Sciatic nerve (tissue), 2 donors: Measurements from ENCODE around the gene NGEF. TPM values are rescaled to one million over a fixed set of nuclear protein-coding genes. Genes with fewer than 3 reads are reported as not detected.
A peak's percentile ranks its signal among the peaks of the same experiment; 100 is the strongest.

Source experiments
- ATAC-seq: fragments of 200-7000 bp; cut with Tn5 transposase; one replicate; pipeline ENCODE4 v1.9.1; 2020; ENCODE audit warnings: mild to moderate bottlenecking, moderate library complexity
- DNase-seq: peaks from one replicate; pipeline ENCODE4 v3.0.0-alpha.2; 2020; ENCODE audit warnings: low spot score
- intact Hi-C: fragments of 100-400 bp; cut with DNase I; formaldehyde crosslinking; loops from one replicate; pipeline ENCODE4 v1.14.2; 2022
- total RNA-seq: library from RNA; stranded (reverse); fragmentation: NEBNext Ultra II Directional; extraction: Animal tissue kit (Norgen Biotek cat#: 25700); gene quantifications from one replicate; pipeline ENCODE4 v1.2.1, GENCODE V29; 2021
- donor health status: DM: no; HTN: no; CAD: no.
- donor health status: DM: no; HTN: no; CAD: no.

NGEF gene
- total RNA-seq, 1 donor from 2014 or later: 17.5 TPM

DNA sequence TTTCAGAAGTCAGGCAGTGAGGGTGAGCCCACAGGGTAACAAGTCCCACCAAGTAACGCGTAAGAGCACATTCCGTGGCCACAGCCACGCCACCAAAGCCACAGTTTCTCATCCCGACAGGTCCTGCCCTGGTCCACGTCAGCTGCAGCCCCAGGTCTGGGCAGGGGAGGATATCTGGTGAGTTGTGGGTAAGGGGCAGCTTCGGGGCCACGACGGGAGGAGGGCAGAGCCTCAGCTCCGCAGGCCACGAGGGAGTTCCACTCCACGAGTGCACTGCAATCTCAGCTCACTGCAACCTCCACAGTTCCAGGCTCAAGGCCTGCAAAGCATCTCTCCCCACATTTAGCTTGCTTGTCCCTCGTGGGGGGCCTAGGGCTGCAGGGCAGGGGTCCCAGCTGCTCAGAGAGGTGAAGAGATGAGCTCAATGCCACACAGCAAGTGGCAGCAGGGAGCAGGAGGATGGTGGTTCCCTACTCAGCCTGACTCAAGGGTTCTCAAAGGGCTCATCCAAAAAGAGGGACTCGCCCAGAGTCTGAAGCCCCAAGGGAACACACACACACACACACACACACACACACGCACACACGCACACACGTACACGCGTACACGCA is 130.4 kb downstream of the NGEF start:
- DNase-seq (no peak), ATAC-seq (no peak)
- intact Hi-C loops: no loop called here

DNA sequence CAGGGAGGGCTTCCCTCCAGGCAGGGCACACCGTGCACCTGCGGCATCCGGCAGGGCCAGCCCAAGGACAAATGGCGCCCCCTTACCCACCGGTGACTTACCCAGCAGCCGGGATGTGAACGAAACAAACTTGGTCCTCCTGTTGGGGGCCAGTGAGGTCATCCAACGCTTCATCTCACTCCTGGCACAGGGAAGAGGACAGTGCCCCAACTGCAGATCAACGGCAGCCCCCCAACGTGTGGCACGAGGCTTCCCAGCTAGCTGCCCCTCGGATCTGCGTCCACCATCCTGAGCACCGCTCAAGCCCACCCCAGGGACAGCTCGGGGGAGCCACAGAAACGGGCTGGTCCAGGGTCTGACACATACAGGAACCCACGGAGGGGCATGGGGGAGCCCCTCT is 131.0 kb downstream of the NGEF start:
- intact Hi-C loops: no loop called here
- ATAC-seq (no peak), DNase-seq (peak; percentile 47)

DNA sequence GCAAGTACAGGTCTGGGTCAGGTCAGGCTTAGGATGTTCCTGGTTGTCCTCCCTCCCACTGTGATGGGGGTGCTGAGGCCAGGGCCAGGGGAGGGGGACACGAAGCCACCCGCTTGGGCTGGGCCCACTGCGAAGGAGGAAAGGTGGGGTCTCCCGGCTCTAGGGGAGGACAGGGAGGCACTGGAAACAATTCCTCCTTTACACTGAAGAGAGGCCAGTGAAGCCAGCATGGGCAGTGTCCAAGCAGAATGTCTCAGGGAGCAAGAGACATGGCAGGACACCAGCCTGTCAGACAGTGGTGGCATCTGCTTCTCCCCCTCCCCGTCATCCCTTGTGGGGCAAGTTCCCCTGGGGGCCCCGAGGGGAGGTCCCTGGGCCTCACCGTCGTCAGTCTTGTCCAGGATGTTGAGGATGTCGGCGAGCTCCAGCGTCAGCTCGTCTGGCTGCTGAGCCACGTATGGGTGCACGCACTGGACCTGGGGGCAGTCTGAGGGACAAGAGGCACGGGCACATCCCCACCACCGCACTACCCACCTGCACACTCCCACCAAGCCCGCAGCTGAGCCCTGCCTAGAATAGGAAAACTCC is 132.2 kb downstream of the NGEF start:
- intact Hi-C loops: no loop called here
- no peak for DNase-seq
- ATAC-seq: no peak

DNA sequence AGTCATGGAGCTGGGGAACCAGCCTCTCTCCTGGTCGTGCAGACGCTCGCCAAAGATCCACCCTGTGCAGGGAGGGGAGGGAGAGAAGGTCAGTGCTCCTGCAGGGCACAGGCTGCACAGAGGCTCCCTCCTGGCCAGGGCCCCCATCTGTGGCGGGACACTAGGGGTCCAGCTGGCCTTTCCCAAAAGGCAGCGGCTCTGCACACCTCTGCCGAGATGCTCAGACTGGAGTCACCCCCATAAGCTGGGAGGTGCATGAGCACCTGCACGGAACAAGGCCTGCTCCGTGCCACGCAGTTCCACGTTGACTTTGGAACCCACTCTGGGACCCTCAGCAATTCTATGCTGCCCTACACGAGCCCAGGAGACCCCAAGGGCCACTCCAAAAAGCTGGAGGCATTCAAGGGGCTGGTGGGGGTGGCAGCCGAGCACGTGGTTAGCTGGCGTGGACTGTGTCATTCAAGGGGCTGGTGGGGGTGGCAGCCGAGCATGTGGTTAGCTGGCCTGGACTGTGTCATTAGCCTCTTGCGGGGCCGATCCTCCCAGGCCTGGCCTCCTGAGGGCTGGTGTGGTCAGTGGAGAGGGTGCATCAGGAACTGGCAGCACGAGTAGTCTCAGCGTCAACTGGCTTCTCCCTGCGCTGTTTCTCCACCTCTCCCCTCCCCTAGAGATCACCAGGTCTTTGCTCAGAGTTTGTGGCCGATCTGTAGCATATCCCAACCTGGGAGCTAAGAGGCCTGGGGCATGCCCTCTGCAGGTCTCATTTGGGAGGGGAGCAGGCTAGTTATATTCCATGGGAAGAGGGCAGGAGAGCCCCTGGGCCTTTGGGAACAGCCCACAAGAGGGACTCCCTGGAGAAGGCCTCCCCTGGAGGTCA is 133.2 kb downstream of the NGEF start:
- ATAC-seq: no peak
- intact Hi-C loops: no loop called here
- peak; percentile 36 for DNase-seq

DNA sequence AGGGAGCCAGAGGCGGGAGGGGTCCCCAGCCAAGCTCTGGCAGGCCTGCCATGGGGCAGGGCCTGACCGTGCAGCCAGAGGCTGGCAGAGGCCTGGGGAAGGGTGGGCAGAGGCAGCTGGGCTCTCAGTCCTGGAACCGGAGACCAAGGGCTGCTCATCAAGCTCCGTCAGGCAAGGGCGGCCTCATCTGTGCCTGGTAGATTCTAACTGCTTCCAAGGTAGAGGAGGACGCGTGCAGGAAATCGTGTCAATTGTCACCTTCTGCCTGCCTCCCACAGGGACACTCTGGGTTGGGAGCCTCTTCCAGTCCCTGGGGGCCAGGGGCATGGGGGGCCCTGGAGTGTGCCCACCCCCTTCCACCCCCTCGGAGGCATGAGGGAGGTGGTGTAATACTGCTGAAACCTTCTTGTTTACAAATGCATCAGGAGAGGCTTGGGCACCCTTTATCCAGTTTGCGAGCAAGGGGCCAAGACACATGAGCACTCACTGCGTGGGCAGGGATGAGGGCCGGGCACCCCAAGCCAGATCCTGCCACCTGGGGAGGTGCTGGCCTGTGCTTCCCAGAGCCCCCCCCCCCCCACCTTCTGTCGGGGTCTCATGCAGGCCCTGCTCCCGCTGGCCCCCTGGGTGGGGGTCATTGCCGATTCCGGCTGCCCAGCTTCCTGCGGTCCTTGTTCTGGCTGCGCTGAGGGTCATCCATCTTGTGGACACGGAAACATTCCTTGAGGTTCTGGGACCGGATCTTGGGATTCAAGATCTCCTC is 134.0 kb downstream of the NGEF start:
- intact Hi-C loops: no loop called here
- peak; percentile 41 for DNase-seq
- no peak for ATAC-seq

DNA sequence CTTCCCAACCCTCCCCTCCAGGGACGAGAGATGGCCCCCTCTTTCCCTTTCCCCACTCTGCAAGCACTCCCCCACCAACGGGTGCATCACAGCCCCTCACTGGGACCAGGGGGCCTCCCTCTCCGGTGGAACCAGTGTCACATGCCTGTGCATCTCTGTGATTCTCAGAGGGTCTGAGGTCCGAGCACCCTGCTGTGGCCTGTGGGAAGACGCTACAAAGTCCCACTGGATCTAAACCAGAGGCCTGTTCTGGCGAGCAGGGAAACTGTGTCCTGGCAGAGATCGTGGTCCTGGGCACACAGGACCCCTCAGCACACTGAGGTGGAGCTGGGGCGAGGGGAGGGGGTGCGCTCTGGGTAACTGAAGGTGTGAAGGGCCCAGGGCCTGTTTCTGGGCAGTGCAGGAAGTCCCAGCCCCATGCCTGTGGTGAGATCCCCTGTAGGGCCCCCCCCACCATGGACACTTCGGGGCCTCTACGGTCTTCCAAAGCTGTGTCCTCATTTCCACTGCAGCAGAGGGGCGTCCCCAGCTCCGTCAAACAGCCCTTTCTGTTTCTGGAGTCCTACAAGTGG is 135.0 kb downstream of the NGEF start:
- intact Hi-C loops: no loop called here
- ATAC-seq (no peak), DNase-seq (peak; percentile 39)

DNA sequence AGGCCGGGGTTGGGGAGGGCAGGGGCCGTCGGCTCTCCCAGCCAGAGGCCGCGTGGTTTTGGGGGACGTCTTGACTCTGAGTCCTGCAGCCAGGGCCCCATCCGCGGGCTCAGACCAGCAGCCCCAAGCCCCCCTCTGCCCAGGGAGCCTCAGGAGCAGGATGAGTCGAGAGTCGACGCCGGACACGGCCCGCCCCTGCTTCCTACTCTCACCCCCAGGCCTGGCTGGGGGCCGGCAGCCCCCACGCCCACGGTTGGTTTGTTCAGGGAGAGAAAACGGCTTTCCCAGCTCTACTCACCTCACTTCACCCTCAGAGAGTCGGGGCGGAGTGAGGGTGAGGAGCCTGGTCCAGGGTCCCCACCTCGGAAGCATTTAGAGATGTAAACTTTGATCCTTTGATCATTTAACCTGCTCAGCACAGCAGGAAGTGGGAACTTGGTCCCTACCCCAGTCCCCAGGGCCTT is 136.0 kb downstream of the NGEF start:
- DNase-seq: peak; percentile 58
- no peak for ATAC-seq
- intact Hi-C loops: no loop called here

DNA sequence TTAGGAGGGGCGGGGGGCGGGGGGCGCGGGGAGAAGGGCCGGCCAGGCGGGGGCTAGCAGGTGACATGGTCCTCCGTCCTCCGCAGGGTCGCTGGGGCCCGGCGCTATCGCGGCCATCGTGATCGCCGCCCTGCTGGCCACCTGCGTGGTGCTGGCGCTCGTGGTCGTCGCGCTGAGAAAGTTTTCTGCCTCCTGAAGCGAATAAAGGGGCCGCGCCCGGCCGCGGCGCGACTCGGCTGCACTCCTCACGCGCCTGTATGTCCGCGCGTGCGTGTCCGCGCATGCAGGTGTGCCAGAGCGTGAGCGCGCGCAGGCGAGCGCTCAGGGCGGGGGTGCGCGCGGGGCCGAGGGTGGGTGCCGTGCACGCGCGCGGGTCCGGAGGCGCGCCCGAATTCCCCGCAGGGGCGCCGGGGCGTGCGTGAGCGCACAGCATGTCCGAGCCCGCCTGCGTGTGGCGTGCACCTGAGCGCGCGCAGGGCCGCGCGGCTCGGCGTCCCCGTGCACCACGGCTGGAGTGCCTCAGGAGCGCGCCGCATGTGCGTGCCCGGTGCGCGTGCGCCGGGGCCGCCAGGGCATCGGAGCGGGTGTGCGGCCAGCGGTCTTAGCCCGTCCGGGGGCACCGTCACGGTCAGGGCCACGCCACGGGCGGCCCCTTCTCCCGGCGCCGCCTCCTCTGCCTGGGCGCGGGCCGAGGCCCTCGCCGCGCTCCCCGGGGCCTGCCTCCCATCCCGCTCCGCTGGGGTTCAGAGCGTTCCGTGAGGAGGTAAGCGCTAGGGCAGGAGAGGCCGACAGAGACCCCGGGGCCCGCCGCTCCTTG is 136.7 kb downstream of the NGEF start:
- ATAC-seq: no peak
- intact Hi-C loops: no loop called here
- DNase-seq: peak; percentile 59

DNA sequence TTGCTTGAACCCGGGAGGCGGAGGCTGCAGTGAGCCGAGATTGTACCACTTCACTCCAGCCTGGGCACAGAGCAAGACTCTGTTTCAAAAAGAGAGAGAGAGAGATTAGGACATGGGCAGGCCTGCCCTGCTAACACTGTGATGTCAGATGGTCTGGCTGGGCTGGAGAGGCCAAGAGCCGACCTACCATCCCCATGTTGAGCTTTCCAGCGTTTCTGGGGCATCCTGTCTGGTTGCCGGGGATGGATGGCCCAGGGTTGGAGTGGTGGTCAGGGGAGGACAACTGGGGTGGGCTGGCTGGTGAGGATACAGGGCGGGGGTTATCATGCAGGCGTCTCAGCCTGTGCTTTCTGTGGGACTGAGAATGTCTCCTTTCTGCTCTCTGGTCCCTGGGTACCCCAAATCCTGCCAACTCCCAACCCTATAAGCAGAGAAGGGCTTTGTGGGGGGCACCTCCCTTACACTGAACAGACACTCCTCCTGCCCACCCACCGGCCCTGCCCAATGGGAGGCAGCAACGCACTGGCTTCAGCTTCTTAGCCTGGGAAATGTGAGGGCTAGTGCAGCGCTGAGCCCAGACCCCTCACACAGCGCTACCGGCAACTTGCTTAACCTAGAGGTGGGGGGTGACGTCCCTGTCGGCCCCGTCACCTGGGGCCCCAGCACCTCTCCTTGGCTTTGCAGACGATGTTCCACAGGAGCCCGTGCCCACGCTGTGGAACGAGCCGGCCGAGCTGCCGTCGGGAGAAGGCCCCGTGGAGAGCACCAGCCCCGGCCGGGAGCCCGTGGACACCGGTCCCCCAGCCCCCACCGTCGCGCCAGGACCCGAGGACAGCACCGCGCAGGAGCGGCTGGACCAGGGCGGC is 137.6 kb downstream of the NGEF start:
- intact Hi-C loops: no loop called here
- ATAC-seq (peak; percentile 20), DNase-seq (peak; percentile 63)

DNA sequence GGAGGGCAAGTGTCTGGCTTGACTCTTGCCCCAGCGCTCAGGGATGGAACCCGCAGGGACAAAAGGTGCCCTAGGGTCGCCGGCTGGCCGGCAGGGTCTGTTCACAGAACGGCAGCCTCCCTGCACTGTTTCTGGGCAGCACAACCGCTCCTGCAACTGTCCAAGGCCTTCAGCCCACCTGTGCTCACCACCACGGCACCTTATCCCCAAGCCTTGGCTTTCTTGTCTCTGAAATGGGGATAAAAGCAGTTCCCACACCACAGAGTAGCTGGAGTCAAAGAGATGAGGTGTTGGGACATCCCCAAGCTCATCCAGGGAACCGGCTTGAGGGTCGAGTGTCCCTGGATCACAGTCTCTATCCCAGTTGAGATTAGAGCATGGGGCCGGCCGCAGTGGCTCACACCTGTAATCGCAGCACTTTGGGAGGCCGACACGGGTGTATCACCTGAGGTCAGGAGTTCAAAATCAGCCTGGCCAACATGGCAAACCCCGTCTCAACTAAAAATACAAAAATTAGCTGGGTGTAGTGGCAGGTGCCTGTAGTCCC is 138.3 kb downstream of the NGEF start:
- DNase-seq: peak; percentile 51
- ATAC-seq: no peak
- intact Hi-C loops: no loop called here

DNA sequence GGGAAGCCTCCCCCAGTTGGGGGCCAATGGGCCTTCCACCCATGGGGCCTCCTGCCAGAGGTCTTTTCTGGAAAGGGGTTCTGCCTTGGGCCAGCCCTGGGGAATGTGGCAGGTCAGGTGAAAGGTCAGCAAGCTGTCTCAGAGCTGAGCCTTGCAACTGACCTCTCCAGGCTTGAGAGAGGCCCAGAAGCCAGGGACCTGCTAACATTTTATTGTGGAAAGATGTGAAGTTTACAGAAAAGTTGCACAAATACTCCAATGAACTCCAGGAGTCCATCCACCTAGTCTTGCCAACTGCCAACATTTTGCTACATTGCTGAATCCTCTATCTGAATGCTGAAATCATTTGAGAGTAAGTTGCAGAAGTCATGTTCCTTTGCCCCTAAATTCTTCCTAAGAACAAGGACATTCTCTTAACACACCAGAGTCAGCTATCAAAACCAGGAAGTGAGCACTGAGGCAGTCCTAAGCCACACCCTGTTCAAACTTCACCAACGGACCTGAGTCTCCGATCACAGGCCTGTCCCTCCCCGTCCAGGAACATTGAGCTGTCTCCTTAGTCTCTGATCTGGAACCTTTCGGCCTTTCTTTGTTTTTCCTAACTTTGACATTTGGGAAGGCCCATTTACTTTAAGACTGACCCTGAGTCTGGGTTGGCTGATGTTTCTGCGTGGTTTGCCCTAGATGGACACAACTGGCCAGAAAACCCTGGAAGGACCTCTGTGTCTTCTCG is 139.0 kb downstream of the NGEF start:
- intact Hi-C loops: no loop called here
- ATAC-seq (no peak), DNase-seq (no peak)

DNA sequence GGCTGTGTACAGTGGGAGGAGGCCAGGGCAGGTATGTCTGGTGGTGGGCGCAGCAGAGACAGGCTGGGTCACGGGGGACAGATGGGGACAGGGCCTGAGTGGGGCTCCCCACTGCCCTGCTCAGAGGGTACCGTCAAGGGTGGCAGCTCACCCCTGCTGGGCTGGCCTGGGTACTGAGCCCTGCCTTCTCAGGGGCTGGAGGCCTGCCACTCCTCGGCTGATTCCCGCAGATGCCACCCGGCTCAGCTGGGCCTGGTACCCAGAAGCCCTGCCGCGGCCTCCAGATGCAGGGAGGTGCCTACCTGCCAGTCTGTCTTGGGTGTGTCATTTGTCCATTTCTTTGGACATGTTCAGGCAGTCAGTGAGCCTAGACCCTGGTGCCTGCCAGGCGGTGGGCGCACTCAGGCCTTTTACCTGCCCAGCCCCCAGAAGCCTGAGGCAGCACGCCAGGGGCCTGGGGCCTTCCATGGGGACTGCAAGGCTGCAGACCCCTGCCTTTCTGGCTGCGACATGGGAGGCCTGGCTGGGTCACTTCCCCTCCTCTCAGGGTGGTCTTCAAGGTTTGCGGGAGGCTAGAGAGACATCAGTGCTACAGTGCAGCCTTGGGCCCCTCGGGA is 139.7 kb downstream of the NGEF start:
- peak; percentile 56 for DNase-seq
- intact Hi-C loops: no loop called here

DNA sequence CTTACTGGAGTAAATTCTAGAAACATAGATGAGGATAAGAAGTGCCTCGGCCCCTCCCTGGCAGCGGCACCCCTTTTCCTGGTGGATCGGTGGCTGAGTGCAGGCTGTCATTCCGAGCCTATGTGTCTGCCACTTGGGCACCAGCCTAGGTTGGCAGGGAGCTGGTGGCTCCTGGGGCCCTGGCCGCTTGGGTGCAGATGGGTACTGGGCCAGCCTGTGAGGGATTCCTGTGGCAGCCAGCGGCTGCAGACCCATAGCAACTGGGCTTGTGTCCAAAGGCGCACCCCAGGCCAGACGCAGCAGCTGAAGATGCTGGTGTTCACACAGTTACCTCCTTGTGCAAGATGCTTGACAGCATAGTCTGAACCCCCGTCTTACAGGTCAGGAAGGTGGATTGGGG is 140.2 kb downstream of the NGEF start:
- peak; percentile 59 for DNase-seq
- intact Hi-C loops: no loop called here
- no peak for ATAC-seq

More for the DNA sequence above, 139.7 kb downstream of the NGEF start:
- no peak for ATAC-seq

DNA sequence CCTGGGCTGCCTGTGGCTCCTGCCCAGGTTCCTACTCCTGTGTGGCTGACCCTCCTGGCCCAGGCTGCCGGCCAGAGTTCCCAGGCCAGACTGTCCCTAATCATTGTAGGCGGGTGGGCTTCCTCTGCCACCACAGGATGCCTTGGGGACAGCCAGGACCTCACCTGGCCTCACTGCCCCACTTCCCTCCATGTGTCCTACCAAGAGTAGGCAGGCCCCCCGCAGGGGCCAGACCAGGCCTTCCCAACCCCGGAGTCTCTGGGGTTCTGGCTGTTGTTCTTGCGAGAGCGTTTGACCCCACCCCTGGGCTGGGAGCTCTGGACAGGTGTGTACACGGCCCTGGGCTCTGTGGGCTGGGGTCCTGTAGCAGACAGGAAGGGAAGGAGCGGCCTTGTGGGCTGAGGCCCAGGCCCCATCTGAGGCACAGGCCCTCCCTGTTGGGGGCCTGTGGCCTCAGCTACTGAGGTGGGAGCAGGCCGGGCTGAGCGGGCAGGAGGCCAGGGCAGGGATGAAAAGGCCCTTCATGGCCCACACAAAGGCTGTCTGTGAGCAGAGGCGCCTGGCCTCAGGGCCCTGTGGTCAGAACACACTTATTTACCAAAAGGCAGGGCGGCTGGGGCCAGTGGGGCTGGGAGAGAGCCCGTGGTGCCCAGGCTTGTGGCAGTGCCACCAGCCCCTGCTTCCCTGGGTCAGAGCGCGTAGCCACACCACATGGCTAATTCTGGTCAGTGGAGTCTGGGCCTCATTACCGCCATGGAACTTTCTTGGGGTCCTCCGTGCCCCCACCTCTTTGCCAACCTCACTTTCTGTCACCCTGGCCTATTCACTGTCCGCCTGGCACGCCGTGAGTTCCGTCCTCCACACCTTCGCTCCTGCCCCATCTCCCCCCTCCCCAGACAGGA is 141.0 kb downstream of the NGEF start:
- intact Hi-C loops: no loop called here
- DNase-seq: peak; percentile 87
- ATAC-seq: peak; percentile 85

DNA sequence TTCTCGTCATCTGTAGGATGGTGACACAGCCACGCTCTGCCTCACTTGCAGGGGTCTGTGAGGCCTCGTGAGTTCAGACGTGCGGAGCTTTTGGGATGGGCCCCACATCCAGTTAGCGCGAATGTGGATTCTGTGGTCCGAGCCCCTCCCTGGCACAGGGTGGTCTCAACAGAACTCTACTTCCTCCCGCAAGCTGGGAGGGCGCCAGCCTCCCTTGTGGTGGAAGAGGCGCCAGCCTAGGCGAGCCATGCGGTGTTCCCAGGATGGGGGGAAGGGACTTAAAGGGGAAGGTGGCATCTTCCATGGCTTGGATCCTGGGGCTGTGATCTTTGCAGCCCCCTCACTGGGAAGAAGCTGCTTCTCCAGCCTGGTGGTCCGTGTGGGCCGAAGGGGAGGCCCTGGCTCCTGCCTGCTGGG is 141.6 kb downstream of the NGEF start:
- intact Hi-C loops: no loop called here
- ATAC-seq: no peak
- DNase-seq: peak; percentile 59
